HL-60/S4 treated with phorbol 12-myristate 13-acetate at 8.2 ng/mL for 4 days and 3 days (cell line): Measurements from ENCODE around the gene KCNAB2.

ENCODE experiments used
- in situ Hi-C: fragments of 300-500 bp; cut with MboI; formaldehyde crosslinking; loops from 2 replicates; pipeline ENCODE4 v1.15.0; 2022; ENCODE audit warnings: low sequenced_read_pairs

KCNAB2 gene

DNA sequence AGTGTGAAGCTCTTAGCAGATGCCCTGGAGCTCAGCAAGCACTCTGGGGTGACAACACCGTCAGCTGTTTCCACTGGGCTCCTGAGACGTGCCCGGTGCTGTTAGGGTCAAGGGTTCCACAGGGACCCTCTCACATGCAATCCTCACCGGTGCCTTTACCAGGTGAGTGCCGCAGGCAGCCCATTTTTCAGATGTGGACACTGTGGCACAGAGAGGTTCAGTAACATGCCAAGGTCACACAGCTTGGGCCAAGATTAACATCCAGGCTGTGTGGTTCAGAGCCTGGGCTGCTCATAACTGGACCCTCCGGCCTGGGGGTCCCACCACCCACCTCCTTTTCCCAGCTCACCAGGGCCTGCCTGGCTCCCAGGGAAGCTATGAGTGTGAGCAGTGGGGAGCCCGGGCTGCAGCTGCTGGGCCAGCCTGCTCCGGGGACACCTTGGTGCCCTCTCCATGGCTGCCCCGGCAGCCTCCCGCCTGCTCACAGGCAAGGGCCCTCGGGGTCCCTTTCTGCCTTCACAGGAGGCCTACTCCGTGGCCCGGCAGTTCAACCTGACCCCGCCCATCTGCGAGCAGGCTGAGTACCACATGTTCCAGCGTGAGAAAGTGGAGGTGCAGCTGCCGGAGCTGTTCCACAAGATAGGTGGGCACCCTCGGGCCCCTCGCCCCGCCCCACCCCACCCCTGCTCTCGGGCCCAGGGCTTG is 49.3 kb downstream of the KCNAB2 start:
- in situ Hi-C loops: no loop called here

DNA sequence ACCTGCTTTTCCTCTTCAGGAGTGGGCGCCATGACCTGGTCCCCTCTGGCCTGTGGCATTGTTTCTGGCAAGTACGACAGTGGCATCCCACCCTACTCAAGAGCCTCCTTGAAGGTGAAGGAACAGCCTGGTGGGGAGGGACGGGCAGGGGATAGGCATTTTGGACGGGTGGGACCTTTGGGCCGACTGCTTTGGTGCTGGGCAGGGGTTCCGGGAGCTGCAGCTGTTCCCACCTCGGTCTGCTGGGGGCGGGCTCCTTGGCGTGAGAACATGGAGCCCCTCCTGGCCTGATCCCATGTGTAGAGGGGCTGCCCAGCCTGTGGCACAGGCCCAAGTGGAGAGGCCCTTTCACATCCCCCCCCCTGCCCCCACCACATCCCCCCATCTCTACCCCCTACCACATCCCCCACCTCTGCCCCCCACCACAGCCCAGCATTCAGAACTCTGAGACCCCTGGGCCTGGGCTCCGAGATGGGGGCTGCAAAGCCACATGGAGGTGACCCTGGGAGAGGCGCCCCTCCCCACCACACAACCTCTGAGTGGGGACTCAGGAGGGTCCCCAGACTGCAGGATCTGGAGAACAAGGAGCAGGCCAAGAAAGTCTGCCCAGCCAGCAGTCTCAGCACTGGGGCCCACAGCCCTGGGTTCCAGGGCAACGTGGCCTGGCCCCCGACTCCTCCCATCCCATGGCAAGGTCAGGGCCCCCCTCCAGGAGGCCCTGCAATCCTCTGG is 50.0 kb downstream of the KCNAB2 start:
- in situ Hi-C loops: no loop called here

DNA sequence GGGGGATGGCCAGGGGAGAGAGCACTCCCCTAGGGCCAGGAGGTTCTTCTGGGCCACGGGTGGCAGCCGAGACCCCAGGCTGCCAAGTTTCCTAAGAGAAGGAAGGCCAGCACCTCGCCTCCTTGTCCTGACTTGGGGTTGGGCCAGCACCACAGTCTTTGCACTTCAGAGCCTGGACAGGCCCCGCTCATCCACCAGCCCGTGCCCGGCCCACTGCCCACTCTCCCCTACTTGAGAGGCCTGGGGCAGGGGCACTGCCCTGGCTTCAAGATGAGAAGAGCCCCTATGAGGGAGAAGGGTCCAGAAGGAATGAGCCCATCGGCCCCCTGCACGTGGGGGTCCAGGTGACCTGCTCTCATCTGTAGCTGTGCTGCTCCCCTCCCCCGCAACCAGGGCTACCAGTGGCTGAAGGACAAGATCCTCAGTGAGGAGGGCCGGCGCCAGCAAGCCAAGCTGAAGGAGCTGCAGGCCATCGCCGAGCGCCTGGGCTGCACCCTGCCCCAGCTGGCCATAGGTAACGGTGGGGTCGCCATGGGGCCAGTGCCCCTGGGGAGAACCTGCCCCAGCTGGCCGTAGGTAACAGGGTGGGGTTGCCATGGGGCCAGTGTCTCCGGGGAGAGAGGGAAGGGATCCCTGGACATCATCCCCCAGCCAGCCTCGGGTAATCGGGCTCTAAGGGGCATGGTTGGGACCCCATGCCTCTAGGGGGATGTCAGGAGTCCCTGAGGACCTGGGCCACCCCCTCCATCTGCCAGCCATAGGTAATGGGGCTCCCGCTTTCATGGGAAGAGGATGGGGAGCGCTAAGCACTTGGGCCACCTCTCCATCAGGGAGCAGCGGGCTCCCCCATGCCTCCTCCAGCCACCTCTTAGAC is 50.8 kb downstream of the KCNAB2 start:
- in situ Hi-C loops: no loop called here

DNA sequence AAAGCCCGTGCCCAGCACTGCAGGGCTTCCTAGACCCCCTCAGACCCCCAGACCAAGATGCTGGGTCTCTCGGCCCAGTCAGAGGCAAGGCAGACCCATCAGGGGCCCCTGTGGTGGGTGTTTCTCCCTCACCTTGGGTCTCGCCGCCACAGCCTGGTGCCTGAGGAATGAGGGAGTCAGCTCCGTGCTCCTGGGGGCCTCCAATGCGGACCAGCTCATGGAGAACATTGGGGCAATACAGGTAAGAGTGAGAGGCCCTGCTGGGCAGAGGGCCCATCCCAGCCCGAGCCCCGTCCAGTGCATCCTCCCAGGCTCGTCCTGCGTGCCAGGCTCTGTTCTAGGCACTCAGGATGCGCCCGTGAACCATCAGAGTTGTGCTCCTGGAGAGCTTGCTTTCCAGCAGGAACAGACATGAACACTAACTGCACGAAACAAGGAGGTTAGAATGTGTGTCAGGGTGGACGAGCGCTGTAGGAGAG is 51.5 kb downstream of the KCNAB2 start:
- in situ Hi-C loops: no loop called here

DNA sequence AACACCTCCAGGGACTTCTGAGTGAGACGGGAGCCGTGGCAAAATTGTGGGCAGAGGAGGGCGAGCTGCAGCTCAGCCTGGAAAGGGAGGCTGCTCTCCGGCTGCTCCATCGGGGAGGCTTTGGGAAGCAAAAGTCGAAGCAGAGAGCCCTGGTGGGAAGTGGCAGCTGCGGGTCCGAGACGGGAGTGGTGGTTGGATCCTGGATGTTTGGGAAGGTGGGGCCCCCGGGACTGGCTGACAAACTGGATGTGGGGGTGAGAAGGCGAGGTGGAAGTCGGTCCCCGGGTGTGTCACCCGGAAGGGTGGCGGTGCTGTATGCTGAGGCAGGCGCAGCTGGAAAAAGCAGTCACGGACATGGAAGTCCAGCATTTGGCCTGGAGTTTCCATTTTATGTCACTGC is 52.1 kb downstream of the KCNAB2 start:
- in situ Hi-C loops: no loop called here

DNA sequence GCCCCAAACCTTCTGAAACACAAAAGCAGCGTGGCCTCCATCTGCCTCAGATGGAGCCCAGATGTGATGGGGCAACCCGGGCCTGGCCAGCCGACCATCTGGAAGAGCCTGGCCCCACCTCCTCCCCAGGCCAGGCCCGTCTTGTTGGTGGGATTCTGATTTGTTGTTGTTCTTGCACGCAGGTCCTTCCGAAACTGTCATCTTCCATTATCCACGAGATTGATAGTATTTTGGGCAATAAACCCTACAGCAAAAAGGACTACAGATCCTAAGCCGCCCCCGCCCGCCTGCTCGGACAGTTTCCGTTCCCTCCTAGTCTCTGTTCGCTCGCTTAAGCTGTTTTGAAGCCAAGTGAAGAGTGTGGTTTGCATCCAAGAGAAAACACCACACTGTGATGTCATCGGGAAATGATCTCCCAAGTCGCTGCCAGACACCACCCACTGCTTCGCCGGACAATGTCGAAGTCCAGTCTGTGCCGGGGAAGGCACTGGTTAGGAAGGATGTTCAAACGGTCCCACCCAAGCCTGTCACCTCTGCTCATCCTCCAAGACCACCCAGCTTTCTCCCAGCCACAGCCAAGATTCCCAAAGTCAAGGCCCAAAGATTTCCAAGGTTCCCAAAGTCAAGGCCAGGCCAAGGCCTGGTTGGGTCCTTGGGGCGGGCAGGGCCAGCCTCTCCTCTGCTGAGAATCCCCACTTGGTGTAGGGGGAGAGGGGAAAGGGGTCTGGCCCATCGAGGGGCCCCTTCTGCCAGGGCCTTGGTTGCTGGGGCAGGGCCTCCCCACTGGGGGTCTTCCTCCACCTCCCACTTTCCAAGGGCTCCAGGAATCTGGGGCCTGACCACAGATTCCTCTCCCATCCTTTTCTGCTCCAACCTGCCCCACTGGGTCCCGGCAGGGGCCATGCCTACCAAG is 52.9 kb downstream of the KCNAB2 start:
- in situ Hi-C loops: no loop called here

DNA sequence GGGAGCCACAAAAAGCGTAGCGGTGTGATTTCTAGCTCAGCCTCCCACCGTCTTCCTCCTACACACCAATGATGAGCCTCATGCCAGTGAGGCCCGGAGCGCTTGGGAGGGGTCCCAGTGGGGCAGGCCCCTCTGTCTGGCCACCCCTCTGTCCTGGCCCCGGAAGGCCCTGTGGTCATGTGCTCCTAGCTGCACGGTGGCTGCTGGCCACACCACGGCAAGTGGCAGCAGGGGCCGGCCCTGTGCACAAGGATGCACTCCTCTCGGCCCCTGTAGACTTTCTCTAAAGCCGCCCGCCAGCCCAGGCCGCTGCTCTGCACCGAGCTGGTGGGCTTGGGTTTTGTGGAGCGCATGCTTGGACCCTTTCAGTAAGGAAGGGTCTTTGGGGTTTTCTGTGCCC is 53.6 kb downstream of the KCNAB2 start:
- in situ Hi-C loops: no loop called here

DNA sequence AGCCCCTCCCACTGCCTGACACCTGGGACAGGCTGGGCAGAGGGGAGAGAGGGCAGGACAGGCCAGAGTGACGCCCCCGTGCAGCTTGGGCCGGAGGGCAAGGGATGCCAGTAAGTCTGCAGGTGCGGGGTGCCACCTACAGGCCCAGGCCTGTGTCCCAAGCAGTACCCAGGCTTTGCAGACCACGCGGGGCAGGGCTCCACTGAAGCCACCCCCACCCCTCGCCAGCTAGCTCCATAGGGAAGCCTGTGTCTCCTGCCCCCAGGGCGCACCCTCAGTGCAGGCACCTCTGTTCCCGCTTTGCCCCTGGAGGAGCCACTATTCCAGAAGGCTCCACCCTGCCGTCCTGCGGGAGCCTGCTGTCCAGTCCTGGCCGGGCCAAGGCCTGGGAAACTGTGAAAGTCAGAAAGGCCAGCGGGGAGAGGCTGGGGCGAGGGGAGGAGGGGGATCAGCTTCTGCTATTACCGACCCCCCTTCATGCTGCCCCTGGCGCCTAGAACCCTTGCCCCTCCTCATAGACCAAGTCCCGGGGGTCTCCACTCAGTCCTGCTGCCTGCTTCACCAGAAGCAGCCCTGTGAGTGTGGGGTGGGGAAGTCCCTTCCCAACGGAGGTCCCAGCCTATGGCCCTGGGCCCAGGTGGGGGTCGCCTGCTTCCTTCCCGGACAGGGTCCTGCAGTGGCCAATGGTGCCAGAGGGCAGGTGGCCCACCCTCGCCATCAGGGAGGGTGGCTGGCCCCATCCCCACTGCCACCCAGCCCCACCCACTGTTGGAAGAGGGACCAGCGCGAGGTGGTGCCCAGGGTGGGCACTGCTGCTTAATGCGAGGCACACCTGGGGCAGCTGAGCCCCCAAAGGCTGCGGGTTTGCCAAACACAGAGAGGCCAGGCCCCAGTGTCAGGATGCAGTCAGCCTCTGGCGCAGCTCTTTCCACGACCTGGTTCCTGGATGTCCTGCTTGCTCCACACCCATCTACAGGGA is 54.4 kb downstream of the KCNAB2 start:
- in situ Hi-C loops: no loop called here

DNA sequence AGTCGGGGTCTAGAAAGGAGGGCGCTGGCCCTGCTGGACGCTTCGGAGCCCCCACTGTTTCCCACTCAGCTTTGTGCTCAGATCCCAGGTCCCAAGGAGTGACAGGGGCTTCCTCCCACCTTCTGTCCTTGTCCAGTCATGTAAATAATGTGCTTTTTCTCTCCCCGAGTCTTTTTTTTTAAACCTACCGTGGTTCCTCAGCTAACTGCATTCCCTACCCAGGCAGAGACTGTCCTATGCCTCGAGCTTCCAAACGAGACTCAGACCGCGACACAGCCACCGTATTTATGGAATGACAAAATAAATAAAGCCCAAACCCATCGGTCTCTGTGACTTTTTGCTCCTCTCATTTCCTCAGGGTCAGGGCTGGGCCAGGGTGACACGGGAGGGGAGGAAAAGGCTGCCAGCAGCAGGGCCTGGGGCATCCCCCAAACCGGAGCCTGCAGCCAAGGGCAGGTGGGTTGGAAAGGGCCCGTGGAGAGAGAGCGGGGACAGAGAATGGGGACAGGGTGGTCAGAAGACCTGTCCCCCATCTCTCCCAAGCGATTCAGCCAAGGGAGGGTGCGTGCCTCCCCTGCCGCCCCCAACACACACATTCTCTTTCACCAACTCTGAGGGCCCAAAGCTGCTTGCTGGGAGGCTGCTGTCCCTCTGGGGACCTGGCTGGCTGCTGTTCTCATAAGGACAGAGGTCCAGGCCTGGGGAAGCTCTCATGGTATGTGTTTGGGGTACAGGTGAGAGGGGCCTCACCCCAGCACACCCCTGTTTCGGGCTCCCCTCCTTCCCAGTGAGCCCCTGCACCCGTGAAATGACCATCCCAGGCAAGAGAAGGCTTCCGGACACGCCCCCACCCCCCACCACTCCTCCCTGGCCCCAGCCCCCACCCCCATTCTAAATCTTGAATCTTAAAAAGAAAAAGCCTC is 55.4 kb downstream of the KCNAB2 start:
- in situ Hi-C loops: no loop called here

DNA sequence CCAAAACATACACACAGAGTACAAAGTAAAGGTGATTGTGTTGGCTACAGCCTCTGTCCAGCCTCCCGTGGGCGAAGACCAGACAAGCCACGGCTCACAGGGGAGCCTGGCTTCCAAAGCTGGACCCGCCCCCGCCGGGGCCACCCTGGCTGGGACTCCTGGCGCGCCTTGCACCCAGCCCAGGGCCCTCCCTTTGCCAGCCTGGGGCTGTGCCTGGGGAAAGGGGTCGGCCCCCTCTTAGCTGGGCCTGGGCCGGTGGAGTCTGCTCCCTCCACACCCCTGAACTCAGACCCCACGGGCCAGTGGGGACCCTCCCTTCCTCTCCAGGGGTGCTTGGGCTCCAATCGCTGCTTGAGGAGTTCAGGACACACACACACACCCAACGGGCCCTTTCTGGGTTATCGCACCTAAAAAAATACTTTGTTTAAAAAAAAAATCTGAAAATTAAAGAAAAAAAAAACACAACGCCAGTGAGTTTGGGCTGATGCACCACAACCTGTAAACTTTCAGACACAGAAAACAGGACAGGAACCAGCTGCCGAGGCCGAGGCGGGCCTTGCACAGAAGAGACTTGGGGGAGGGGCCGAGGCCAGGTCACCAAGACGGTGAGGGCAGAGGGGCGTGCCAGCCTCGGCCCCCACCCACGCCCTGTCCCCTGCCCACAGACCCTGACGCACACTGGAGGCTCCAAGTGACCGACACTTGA is 56.3 kb downstream of the KCNAB2 start:
- in situ Hi-C loops: no loop called here

DNA sequence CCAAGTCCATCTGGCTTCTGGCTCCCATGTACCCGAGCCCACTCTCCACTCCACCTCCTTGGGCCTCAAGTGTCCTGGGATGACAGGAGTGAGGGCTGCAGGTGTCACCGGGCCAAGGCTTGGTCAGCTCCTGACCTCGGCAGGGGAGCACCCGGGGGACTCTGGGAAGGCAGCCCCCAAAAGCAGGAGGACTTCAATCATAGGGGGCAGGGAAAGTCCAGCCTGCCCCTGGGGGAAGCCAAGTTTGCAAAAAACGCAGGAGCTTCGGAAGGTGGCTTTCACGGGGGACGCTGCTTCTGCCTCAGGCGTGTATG is 56.8 kb downstream of the KCNAB2 start:
- in situ Hi-C loops: no loop called here

DNA sequence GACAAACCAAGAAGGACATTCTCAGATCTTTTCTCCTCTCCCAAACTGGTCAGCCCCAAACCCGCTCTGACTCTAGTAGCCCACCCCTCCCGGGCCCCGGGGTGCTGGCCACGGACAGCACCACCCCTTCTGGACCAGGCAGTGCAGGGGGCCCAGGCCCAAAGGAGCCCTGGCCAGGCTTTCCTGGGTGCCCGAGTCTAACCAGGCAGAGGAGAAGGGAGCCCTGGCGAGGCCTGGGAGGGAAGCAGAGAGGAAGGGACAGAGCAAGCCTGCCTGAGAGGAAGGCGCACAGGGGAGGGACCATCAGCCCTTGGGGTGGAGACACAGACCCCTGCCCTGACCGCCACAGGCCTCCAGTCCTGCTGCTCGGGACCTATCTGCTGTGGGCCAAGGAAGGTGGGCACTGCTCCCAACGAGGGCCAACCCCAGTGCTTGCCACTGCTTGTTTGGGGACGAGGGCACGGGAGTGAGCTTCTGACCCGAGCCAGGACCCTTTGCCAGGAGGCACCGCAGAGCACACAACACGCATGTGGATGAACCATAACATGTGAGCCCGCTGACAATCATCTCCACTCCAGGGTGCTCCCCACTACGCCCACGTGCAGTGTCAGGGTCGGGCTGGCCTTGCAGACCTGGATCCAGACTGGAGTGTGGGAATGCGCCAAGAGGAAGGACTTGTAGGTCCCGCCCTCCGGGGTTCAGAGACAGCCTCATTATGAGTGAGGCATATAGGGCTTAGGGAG is 57.6 kb downstream of the KCNAB2 start:
- in situ Hi-C loops: no loop called here

DNA sequence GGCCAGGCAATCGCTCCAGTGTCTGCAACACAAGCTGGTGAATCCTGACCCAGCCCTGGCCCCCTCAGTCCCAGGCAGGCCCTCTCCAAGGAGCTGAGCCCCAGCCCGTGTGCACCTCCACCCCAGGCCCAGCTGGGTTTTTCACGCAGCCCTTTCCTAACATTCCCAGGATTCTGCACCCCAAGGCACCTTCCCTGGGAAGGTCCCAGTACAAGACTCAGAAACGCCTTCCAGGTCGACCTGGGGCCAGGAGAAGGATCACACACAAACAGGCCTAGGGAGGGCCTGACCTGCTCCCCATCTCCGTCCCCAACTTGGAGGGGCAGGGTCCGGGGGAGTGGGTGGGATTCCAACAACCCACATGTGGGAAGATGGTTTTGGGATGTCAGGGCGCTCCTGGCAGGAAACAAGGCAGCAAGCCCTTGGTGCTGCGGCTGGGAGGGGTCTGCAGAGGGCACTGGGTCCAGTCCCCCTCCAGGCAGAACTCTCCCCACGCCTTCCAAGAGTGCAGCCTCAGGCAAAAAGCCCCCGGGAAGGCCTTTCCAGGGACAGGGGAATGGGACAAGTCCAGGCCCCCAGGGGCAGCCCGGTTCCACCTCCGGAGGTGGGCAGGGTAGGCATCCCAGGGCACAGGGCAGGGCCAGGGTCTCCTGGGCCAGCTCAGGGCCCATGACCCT is 58.3 kb downstream of the KCNAB2 start:
- in situ Hi-C loops: no loop called here

DNA sequence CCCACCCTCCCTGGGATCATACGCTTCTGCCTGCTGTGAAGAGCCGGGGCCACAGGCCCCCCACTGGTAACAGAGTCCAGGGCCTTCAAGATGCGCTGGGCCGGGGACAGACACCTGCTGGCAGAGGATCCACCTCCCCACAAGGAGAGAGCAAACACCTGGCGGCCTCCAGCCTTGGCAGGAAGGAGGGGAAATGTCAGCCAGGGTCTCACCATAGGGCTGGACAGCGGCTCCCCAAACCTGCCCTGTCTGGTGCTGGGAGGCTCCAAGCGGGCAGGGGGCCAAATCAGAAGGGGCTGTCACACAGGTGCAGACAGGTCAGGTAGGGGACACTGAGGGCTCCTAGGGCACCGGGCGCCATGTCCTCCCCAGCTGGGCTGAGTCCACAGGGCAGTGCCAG is 58.9 kb downstream of the KCNAB2 start:
- in situ Hi-C loops: no loop called here

DNA sequence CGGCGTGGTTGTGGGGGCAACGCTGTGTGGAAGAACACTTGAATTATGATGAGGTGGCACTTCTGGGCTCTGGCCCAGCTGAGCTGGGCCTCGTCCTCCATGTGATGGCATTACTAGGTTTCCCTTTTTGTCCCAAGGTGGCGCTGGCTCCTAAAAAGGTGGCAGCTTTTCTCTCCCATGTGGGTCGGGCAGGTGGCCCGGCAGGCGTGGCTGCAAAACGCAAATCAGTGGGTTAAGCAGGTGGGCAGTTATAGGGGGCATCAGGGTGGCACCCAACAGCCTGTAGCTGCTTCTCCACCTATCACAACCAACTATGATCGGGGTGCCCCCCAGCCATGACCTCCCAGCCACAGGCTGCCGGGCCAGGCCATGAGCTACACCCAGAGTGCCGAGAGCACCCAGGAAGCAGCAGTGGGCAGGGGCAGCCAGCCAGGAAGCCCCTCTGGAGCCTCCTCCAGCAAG is 59.6 kb downstream of the KCNAB2 start:
- in situ Hi-C loops: no loop called here

DNA sequence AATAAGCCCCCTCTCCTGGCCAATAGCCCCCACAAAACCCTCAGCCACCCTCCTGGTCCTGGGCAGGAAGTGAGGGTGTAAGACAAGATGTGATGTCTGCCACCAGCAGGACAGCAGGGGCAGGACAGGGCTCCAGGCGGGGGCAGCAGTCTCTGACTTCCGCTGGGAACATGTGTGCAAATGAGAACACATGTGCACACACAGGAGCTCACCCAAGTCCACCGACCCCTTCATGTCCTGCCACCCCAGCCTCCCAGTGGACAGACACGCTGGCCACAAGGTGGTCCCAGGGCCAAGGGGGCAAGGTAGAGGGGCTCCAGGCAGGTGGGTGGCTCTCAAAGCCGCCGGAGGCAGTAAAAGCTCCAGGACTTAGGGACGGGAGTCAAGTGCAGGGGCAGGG is 60.1 kb downstream of the KCNAB2 start:
- in situ Hi-C loops: no loop called here
